NCI-H146 treated with DMSO at 0.1 percent for 48 hours (cell line): ENCODE data around the gene LCN2.

Experiments used
- DNase-seq: peaks from one replicate; lab custom pipeline; 2025; ENCODE audit not compliant: unreplicated experiment; lab: John Stamatoyannopoulos, UW

LCN2 gene

DNA sequence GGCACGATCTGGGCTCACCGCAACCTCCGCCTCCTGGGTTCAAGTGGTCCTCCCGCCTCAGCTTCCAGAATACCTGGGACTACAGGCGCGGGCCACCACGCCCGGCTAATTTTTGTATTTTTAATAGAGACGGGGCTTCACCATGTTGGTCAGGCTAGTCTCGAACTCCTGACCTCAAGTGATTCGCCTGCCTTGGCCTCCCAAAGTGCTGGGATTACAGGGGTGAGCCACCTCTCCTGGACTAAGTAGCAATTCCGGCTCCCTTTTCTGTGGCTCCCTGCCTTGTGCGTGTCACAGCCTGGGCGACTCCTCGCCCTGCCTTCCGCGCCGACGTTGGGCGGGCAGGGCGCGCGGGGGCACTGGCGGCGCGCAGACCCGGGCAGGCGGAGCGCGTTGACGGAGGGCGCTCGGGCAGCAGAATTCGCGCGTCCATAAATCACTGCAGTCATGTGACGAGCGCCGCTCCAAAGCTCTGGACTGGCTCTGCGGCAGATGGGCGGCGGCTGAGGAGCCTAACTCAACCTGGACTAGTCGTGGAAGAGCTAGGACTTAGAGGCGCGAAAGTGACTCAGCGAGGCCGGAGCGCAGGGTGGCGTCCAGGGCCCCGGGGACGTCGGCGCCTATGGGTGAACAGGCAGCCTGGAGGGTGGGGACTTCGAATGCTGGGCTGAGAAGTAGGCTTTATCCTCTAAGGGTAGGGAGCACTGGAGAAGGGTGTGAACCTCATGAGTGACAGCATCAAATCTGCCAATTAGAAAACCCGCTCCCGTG, 43.5 kb downstream of the LCN2 start:
- DNase-seq, result peak; percentile 61

DNA sequence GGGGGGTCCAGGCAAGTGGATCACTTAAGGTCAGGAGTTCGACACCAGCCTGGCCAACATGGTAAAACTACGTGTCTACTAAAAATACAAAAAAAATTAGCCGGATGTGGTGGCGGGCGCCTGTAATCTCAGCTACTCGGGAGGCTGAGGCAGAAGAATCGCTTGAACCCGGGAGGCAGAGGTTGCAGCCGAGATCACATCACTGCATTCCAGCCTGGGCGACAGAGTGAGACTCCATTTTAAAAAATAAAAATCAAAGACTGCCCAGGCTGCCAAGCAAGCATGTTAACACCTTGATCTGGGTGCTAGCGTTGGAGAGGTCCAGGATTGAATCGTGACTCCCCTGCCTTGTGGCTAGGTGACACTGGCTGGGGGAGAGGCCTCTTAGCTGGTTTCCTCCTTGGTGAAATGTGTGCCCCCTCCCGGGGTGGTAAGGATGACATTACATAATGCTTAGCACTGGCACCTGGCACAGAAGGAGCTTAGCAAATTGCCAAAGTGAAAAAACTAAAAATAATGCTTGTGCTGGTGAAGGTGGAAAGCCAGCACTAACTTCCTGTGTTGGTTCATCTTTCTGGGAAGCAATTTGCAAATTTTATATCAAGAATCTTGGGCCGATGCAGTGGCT, 44.3 kb downstream of the LCN2 start:
- DNase-seq, result no peak

DNA sequence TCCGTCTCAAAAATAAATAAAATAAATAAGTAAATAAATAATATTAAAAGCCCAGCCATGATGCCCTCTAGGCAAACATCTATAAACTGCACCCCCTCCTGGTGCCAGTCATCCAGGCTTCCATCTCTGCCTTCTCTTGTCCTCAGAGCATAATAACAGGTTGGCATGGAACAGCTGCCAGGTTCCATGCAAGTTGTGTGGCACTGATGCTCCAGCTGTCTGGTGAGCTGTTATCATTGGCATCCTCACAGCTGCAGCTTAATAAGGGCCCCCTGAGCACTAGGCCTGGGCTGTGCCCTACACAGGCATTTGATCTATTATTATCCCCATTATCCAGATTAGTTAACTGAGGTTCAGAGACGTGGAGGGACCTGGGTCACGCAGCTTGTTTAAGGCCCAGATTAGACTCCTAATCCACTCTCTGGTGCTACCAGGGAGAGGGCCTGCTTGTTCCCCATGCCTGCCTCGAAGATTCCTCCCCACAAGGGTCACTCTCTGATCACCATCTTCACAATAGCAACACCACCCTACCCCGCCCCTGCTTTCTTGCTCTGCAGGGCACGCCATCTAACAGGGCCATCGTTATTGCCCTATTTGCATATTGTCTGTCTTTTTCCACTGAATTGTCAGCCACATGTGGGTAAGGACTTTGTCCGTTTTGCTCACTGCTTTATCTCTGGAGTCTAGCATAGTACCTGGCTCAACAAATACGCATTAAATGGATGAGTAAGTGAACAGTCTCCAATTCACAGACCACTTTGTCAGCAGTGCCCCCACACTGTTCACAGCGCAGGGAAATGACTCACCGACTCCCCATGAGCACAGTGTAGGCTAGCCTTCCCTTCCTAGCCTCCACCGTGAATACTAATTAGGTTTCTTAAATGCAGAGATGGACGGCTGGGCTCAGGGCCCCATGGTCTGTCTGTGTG, 52.5 kb downstream of the LCN2 start:
- no peak for DNase-seq

DNA sequence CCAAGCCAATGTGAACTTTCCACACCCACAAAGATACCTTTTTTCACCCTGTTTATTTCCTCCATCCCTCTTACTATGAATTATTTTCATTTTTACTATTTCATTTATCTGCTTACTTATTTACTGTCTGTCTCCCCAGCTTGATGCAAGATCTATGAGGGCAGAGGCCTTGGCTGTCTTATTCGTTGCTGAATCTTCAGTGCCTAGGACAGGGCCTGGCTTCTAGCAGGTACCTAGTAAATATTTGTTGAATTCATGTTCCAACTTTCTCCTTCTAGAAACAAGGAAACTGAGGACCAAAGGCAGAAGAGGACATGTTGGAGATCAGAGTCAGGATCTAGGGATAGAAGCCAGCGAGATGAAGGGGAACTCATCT, 53.4 kb downstream of the LCN2 start:
- no peak for DNase-seq
